ENCODE data around the gene GOLPH3. TPM values are rescaled to one million over a fixed set of nuclear protein-coding genes. Genes with fewer than 3 reads are reported as not detected.
A peak's percentile ranks its signal among the peaks of the same experiment; 100 is the strongest.
"Not testable (repeated sequence)": the region's sequence is repeated elsewhere in the genome, so short reads cannot be mapped to it uniquely, and the experiment has no call there.

The GOLPH3 gene
- total RNA-seq, 2 experiments from 2014 or later, result 65.3 to 69.7 TPM

GRCh38 chr5:32096891-32097595, 77.1 kb downstream of the GOLPH3 start:
- ATAC-seq (ENCODE audit: low read depth), result no peak
- no peak for DNase-seq
- H3K27ac Mint-ChIP-seq, result no peak overlapping the region
- H3K4me1 Mint-ChIP-seq, result peaks cover 5% of the 10 kb centered on the region
- peaks cover 6% of the 10 kb centered on the region for H3K36me3 Mint-ChIP-seq
- POLR2A ChIA-PET, result no interaction called here
- no peaks in the 10 kb centered on the region for H3K27me3 Mint-ChIP-seq
- no peak overlapping the region for H3K4me3 Mint-ChIP-seq
- no peaks in the 10 kb centered on the region for H3K9me3 Mint-ChIP-seq

- no peaks in the 10 kb centered on the region for H3K27me3 Mint-ChIP-seq
- POLR2A ChIA-PET, result interaction anchor here (0.7 kb wide), 2 partner anchors 269 to 509 kb away, joined by 3 read pairs; no protein-coding TSS in a partner anchor
- no peak overlapping the region for H3K27ac Mint-ChIP-seq
- no peak overlapping the region for H3K4me3 Mint-ChIP-seq
- peaks cover 5% of the 10 kb centered on the region for H3K4me1 Mint-ChIP-seq
- H3K36me3 Mint-ChIP-seq, result peaks cover 6% of the 10 kb centered on the region
- no peaks in the 10 kb centered on the region for H3K9me3 Mint-ChIP-seq
- DNase-seq, result no peak
- ATAC-seq (ENCODE audit: low read depth), result no peak
Observed at GRCh38 chr5:32095261-32095671, 78.9 kb downstream of the GOLPH3 start.

- POLR2A ChIA-PET, result no interaction called here
Observed at GRCh38 chr5:32094691-32095090, 79.4 kb downstream of the GOLPH3 start.

GRCh38 chr5:32092938-32093812, 80.9 kb downstream of the GOLPH3 start:
- no peak overlapping the region for H3K27ac Mint-ChIP-seq
- peaks cover 3% of the 10 kb centered on the region for H3K36me3 Mint-ChIP-seq
- ATAC-seq (ENCODE audit: low read depth) (peak; percentile 93), DNase-seq (no peak)
- POLR2A ChIA-PET, result interaction anchor here (0.5 to 0.7 kb wide), 3 partner anchors 35 to 267 kb away, joined by 3 to 6 read pairs (median 3); no protein-coding TSS in a partner anchor
- H3K4me3 Mint-ChIP-seq, result no peak overlapping the region
- H3K9me3 Mint-ChIP-seq, result no peaks in the 10 kb centered on the region
- H3K4me1 Mint-ChIP-seq, result peaks cover 5% of the 10 kb centered on the region
- H3K27me3 Mint-ChIP-seq, result no peaks in the 10 kb centered on the region

More at GRCh38 chr5:32094691-32095090, 79.4 kb downstream of the GOLPH3 start:
- Mint-ChIP-seq H3K27me3 (no peaks in the 10 kb centered on the region), H3K9me3 (no peaks in the 10 kb centered on the region), H3K36me3 (peaks cover 6% of the 10 kb centered on the region), H3K27ac (no peak overlapping the region), H3K4me1 (peaks cover 5% of the 10 kb centered on the region), H3K4me3 (no peak overlapping the region)
- no peak for DNase-seq
- no peak for ATAC-seq (ENCODE audit: low read depth)

GRCh38 chr5:32090755-32091128, 83.4 kb downstream of the GOLPH3 start:
- ATAC-seq (ENCODE audit: low read depth), result no peak
- Mint-ChIP-seq H3K36me3 (no peaks in the 10 kb centered on the region), H3K4me1 (peaks cover 5% of the 10 kb centered on the region), H3K27ac (no peak overlapping the region), H3K4me3 (no peak overlapping the region), H3K27me3 (no peaks in the 10 kb centered on the region), H3K9me3 (no peaks in the 10 kb centered on the region)
- no peak for DNase-seq
- POLR2A ChIA-PET, result no interaction called here

GRCh38 chr5:32090026-32090754, 83.9 kb downstream of the GOLPH3 start:
- no peak overlapping the region for H3K4me3 Mint-ChIP-seq
- POLR2A ChIA-PET, result no interaction called here
- no peaks in the 10 kb centered on the region for H3K9me3 Mint-ChIP-seq
- ATAC-seq (ENCODE audit: low read depth), result no peak
- H3K27me3 Mint-ChIP-seq, result no peaks in the 10 kb centered on the region
- peaks cover 5% of the 10 kb centered on the region for H3K4me1 Mint-ChIP-seq
- DNase-seq, result no peak
- no peak overlapping the region for H3K27ac Mint-ChIP-seq
- H3K36me3 Mint-ChIP-seq, result no peaks in the 10 kb centered on the region

GRCh38 chr5:32089146-32090000, 84.7 kb downstream of the GOLPH3 start:
- Mint-ChIP-seq H3K4me1 (peaks cover 5% of the 10 kb centered on the region), H3K4me3 (no peak overlapping the region), H3K27me3 (no peaks in the 10 kb centered on the region), H3K9me3 (no peaks in the 10 kb centered on the region), H3K27ac (no peak overlapping the region), H3K36me3 (no peaks in the 10 kb centered on the region)
- ATAC-seq (ENCODE audit: low read depth) (no peak), DNase-seq (no peak)
- POLR2A ChIA-PET, result no interaction called here

- Mint-ChIP-seq H3K4me1 (peaks cover 3% of the 10 kb centered on the region), H3K9me3 (no peaks in the 10 kb centered on the region), H3K27ac (no peak overlapping the region), H3K27me3 (no peaks in the 10 kb centered on the region), H3K4me3 (no peak overlapping the region), H3K36me3 (no peaks in the 10 kb centered on the region)
- POLR2A ChIA-PET, result no interaction called here
- DNase-seq, result no peak
- ATAC-seq (ENCODE audit: low read depth), result no peak
Observed at GRCh38 chr5:32088214-32088613, 85.9 kb downstream of the GOLPH3 start.

GRCh38 chr5:32087086-32088082, 86.7 kb downstream of the GOLPH3 start:
- ATAC-seq (ENCODE audit: low read depth) (no peak), DNase-seq (no peak)
- POLR2A ChIA-PET, result no interaction called here
- no peaks in the 10 kb centered on the region for H3K36me3 Mint-ChIP-seq
- no peaks in the 10 kb centered on the region for H3K4me1 Mint-ChIP-seq
- H3K9me3 Mint-ChIP-seq, result no peaks in the 10 kb centered on the region
- H3K27me3 Mint-ChIP-seq, result no peaks in the 10 kb centered on the region
- no peak overlapping the region for H3K4me3 Mint-ChIP-seq
- no peak overlapping the region for H3K27ac Mint-ChIP-seq

GRCh38 chr5:32083981-32084430, 90.1 kb downstream of the GOLPH3 start:
- POLR2A ChIA-PET, result no interaction called here
- no peak overlapping the region for H3K4me3 Mint-ChIP-seq
- no peaks in the 10 kb centered on the region for H3K9me3 Mint-ChIP-seq
- H3K4me1 Mint-ChIP-seq, result no peaks in the 10 kb centered on the region
- H3K36me3 Mint-ChIP-seq, result no peaks in the 10 kb centered on the region
- no peaks in the 10 kb centered on the region for H3K27me3 Mint-ChIP-seq
- H3K27ac Mint-ChIP-seq, result no peak overlapping the region
- ATAC-seq (ENCODE audit: low read depth) (no peak), DNase-seq (no peak)

- no peak for DNase-seq
- no peak overlapping the region for H3K27ac Mint-ChIP-seq
- H3K4me1 Mint-ChIP-seq, result no peaks in the 10 kb centered on the region
- no peaks in the 10 kb centered on the region for H3K36me3 Mint-ChIP-seq
- no peaks in the 10 kb centered on the region for H3K27me3 Mint-ChIP-seq
- H3K4me3 Mint-ChIP-seq, result no peak overlapping the region
- H3K9me3 Mint-ChIP-seq, result no peaks in the 10 kb centered on the region
- POLR2A ChIA-PET, result no interaction called here
- no peak for ATAC-seq (ENCODE audit: low read depth)
Observed at GRCh38 chr5:32082701-32083100, 91.4 kb downstream of the GOLPH3 start.

GRCh38 chr5:32080565-32080964, 93.6 kb downstream of the GOLPH3 start:
- not testable (repeated sequence) for ATAC-seq (ENCODE audit: low read depth); H3K36me3 Mint-ChIP-seq; H3K9me3 Mint-ChIP-seq

More at GRCh38 chr5:32080565-32080964, 93.6 kb downstream of the GOLPH3 start:
- H3K4me1 Mint-ChIP-seq, H3K27ac Mint-ChIP-seq, H3K4me3 Mint-ChIP-seq, DNase-seq, H3K27me3 Mint-ChIP-seq, POLR2A ChIA-PET: not testable (repeated sequence)
